Left ventricle myocardium inferior (tissue), 1 donor: Measurements from ENCODE around the gene ZNF536. TPM values are rescaled to one million over a fixed set of nuclear protein-coding genes. Genes with fewer than 3 reads are reported as not detected.

Experiments
- DNase-seq: peaks from one replicate; pipeline ENCODE4 v3.0.0-alpha.2; 2020
- H3K27ac ChIP-seq: fragments of 200-600 bp; replicated peaks from 2 replicates; pipeline ENCODE4 v1.8.0; 2021
- H3K27me3 ChIP-seq: fragments of 200-600 bp; 2 replicates; pipeline ENCODE4 v1.8.0; 2021; ENCODE audit warnings: low read depth
- H3K36me3 ChIP-seq: fragments of 200-600 bp; 2 replicates; pipeline ENCODE4 v1.8.0; 2021
- H3K4me1 ChIP-seq: fragments of 200-600 bp; 2 replicates; pipeline ENCODE4 v1.8.0; 2021
- H3K4me3 ChIP-seq: fragments of 200-600 bp; 2 replicates; pipeline ENCODE4 v1.8.0; 2021; ENCODE audit warnings: mild to moderate bottlenecking, moderate library complexity
- H3K9me3 ChIP-seq: fragments of 200-600 bp; replicated peaks from 2 replicates; pipeline ENCODE4 v1.8.0; 2021
- CTCF ChIP-seq: fragments of 200-600 bp; IDR thresholded peaks from 2 replicates; pipeline ENCODE4 v1.8.0; 2021; ENCODE audit warnings: antibody characterized with exemption, mild to moderate bottlenecking, borderline replicate concordance
- intact Hi-C: fragments of 100-400 bp; cut with micrococcal nuclease; formaldehyde crosslinking; loops from one replicate; pipeline ENCODE4 v1.11.0; 2022
- total RNA-seq: library from RNA; stranded (reverse); fragmentation: NEBNext Ultra II Directional; extraction: Animal tissue kit (Norgen Biotek cat#: 25700); gene quantifications from one replicate; pipeline ENCODE4 v1.2.1, GENCODE V29; 2021
- donor health status: DM: no; HTN: yes; CAD: no; lungs with severe emphysema.

The ZNF536 gene
- total RNA-seq, 1 donor from 2014 or later = 4.0 TPM

- H3K4me1 ChIP-seq = no peaks in the 10 kb centered on the region
- no peak for DNase-seq
- no peak overlapping the region for H3K27ac ChIP-seq
- H3K9me3 ChIP-seq = no peaks in the 10 kb centered on the region
- TF ChIP-seq CTCF = no peak
- intact Hi-C loops = no loop called here
- no peak overlapping the region for H3K4me3 ChIP-seq
- no peaks in the 10 kb centered on the region for H3K27me3 ChIP-seq
- no peaks in the 10 kb centered on the region for H3K36me3 ChIP-seq
Observed at GRCh38 chr19:30430206-30430734, 58.1 kb downstream of the ZNF536 start.

GRCh38 chr19:30431591-30431990, 59.4 kb downstream of the ZNF536 start:
- no peak overlapping the region for H3K4me3 ChIP-seq
- no peak overlapping the region for H3K27ac ChIP-seq
- no peaks in the 10 kb centered on the region for H3K36me3 ChIP-seq
- intact Hi-C loops = no loop called here
- H3K4me1 ChIP-seq = no peaks in the 10 kb centered on the region
- H3K27me3 ChIP-seq = no peaks in the 10 kb centered on the region
- no peak for DNase-seq
- no peaks in the 10 kb centered on the region for H3K9me3 ChIP-seq
- TF ChIP-seq CTCF = no peak

DNA sequence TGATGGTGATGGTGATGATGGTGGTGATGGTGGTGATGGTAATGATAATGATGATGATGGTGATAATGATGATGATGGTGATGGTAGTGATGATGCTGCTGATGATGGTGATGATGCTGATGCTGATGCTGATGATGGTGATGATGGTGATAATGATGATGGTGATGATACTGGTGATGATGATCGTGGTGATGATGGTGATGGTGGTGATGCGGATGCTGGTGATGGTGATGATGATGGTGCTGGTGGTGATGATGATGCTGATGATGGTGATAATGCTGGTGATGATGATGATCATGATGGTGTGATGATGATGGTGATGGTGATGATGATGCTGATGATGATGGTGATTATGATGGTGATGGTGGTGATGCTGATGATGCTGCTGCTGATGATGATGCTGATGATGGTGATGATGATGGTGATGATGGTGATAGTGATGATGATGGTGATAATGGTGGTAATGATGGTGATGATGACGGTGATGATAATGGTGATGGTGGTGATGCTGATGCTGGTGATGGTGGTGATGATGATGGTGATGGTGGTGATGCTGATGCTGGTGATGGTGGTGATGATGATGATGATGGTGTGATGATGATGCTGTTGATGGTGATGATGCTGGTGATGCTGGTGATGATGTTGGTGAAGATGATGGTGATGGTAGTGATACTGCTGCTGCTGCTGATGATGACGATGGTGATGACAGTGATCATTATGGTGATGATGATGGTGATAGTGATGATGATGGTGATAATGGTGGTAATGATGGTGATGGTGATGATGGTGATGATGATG, 62.8 kb downstream of the ZNF536 start:
- Histone ChIP-seq H3K4me3 (no peak overlapping the region), H3K27me3 (peaks cover 7% of the 10 kb centered on the region), H3K27ac (no peak overlapping the region), H3K9me3 (no peaks in the 10 kb centered on the region), H3K4me1 (no peaks in the 10 kb centered on the region), H3K36me3 (no peaks in the 10 kb centered on the region)
- no peak for DNase-seq
- TF ChIP-seq CTCF = no peak
- intact Hi-C loops = no loop called here

GRCh38 chr19:30437869-30438268, 65.7 kb downstream of the ZNF536 start:
- TF ChIP-seq CTCF = no peak
- Histone ChIP-seq H3K9me3 (no peaks in the 10 kb centered on the region), H3K27me3 (peaks cover 19% of the 10 kb centered on the region), H3K4me3 (no peak overlapping the region), H3K36me3 (no peaks in the 10 kb centered on the region), H3K27ac (no peak overlapping the region), H3K4me1 (no peaks in the 10 kb centered on the region)
- intact Hi-C loops = no loop called here
- no peak for DNase-seq

DNA sequence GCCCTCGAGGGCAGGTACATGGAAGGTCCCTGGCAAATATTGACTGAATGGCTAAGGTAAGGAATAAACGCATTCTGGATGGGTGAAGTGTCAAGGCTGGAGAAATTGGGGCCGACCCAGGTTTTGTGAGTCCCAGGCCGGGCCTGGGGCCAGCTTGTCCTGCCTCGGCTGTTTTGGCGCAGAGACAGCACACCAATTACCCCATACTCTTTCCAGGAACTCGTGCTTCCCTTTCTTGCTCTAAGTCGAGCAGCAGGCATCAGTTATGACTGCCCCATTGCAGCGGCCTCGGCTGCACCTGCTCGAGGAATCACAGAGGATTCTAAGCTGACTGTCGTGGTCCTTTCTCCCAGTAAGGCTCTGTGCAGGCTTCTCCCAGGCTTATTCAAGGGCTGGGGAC, 67.1 kb downstream of the ZNF536 start:
- H3K4me3 ChIP-seq = no peak overlapping the region
- no peaks in the 10 kb centered on the region for H3K9me3 ChIP-seq
- no peak for TF ChIP-seq CTCF
- intact Hi-C loops = no loop called here
- H3K36me3 ChIP-seq = no peaks in the 10 kb centered on the region
- no peaks in the 10 kb centered on the region for H3K4me1 ChIP-seq
- no peak for DNase-seq
- H3K27me3 ChIP-seq = peaks cover 32% of the 10 kb centered on the region
- H3K27ac ChIP-seq = no peak overlapping the region
